Activated naive CD4-positive, alpha-beta T cell treated with anti-CD3 and anti-CD28 coated beads for 36 hours (primary cell): Measurements from ENCODE around the gene CEMP1. TPM values are rescaled to one million over a fixed set of nuclear protein-coding genes. Genes with fewer than 3 reads are reported as not detected.
A peak's percentile ranks its signal among the peaks of the same experiment; 100 is the strongest.
"Not testable (repeated sequence)": the region's sequence is repeated elsewhere in the genome, so short reads cannot be mapped to it uniquely, and the experiment has no call there.

Source experiments
- CTCF ChIA-PET: fragments of 350-600 bp; sonication (Branson Sonifier 250); formaldehyde crosslinking; loops from one replicate; lab custom pipeline; 2021; ENCODE audit warnings: antibody characterized with exemption; lab: Charles Lee
- DNase-seq: peaks from one replicate; pipeline ENCODE4 v3.0.0-alpha.2; 2020
- H3K27ac Mint-ChIP-seq: one replicate; pipeline ENCODE4 v1.8.0; 2021; ENCODE audit warnings: mild to moderate bottlenecking, mixed read lengths
- H3K27me3 Mint-ChIP-seq: one replicate; pipeline ENCODE4 v1.8.0; 2021; ENCODE audit warnings: low read depth, mixed read lengths
- H3K36me3 Mint-ChIP-seq: one replicate; pipeline ENCODE4 v1.8.0; 2021; ENCODE audit warnings: low read depth, mixed read lengths
- H3K4me1 Mint-ChIP-seq: one replicate; pipeline ENCODE4 v1.8.0; 2021; ENCODE audit warnings: low read depth, mixed read lengths
- H3K4me3 Mint-ChIP-seq: one replicate; pipeline ENCODE4 v1.8.0; 2021; ENCODE audit warnings: mild to moderate bottlenecking, moderate library complexity, mixed read lengths
- H3K9me3 Mint-ChIP-seq: one replicate; pipeline ENCODE4 v1.8.0; 2021; ENCODE audit warnings: mixed read lengths
- intact Hi-C: fragments of 100-400 bp; cut with micrococcal nuclease; formaldehyde crosslinking; loops from one replicate; pipeline ENCODE4 v1.15.1; 2023
- total RNA-seq, 2 experiments: library from RNA; stranded (reverse); gene quantifications; one replicate each; pipeline ENCODE4 v1.2.3, GENCODE V29; 2021

The CEMP1 gene, protein sequence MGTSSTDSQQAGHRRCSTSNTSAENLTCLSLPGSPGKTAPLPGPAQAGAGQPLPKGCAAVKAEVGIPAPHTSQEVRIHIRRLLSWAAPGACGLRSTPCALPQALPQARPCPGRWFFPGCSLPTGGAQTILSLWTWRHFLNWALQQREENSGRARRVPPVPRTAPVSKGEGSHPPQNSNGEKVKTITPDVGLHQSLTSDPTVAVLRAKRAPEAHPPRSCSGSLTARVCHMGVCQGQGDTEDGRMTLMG
- under 1 TPM in 1 of 2 experiments, not detected in 1; 0.17 TPM for total RNA-seq

DNA sequence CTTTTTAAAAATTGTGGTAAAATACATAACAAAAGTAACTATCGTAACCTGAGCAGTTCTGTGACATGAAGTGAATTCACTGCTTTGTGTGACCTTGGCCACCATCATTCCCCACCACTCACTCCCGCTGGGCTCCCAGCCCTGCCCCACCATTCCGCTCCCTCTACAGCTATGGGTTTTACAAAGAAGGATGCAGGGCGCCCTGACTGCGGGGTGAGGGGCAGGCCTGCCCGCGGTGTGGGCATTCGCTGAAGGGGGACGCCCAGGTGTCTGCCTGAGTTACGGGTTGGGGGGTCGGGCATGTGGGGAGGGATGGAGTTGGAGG lies at the start of gene CEMP1:
Gene CEMP1, minus strand, starts transcription at position 38 of the 325 bp plus-strand sequence. CDS start 335 bp downstream, outside the sequence.
- Mint-ChIP-seq H3K9me3 (no peaks in the 10 kb centered on the region), H3K27me3 (no peaks in the 10 kb centered on the region), H3K27ac (peak within 1 kb of the TSS; percentile 97), H3K4me3 (peak within 1 kb of the TSS; percentile 92), H3K4me1 (peaks cover 16% of the 10 kb centered on the region), H3K36me3 (no peaks in the 10 kb centered on the region)
- DNase-seq: no peak
- CTCF ChIA-PET: interaction anchor here (1.2 kb wide), 1 partner anchor 11 kb away, joined by 4 read pairs; the partner anchor contains the start of gene AMDHD2
- intact Hi-C loops: loop anchor here (10.0 kb wide), 1 partner anchor 73 kb away; no protein-coding TSS in a partner anchor

DNA sequence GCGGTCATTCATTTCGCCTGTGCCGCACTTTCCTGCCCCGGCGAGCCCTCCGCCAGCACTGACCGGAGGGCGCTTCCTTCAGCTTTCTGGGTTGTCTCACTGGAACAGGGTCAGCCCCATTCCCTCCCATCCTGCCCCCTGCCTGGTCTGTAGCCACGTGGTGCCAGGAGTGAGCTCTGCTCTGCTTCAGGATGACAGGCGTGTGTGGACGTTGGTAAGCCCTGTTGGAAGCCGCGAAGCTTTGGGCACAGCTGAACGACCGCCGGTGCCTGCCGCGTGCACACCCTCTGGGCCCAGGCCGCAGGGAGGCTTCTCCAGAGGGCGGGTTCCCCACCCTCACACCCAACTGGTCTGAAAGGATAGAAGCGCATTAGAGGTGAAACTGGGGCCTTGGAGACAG lies 49.6 kb upstream of the CEMP1 start:
- H3K4me1 Mint-ChIP-seq, H3K27ac Mint-ChIP-seq, H3K9me3 Mint-ChIP-seq, intact Hi-C loops, CTCF ChIA-PET, H3K36me3 Mint-ChIP-seq, H3K4me3 Mint-ChIP-seq, H3K27me3 Mint-ChIP-seq, DNase-seq: not testable (repeated sequence)

DNA sequence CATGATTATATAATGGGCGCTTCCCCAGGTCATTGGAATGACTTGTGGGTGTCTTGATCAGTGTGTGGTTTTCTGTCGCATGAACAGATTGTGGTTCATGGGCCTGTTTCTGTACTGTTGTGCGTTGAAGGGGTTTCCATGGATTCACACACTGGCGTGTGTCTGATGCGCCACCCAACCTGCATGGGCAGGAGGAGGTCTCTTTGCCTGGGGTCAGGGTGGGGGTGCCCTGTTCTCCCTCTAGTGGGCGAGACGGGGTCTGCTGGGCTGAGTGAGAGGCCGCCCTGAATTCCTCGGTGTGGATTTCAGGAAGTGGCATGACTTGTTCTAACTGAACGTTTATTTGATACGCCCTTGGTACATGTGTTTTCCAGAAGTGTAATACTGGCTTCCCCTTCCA lies 48.9 kb upstream of the CEMP1 start:
- H3K36me3 Mint-ChIP-seq, H3K9me3 Mint-ChIP-seq, H3K4me1 Mint-ChIP-seq, H3K27ac Mint-ChIP-seq, DNase-seq, CTCF ChIA-PET, intact Hi-C loops, H3K4me3 Mint-ChIP-seq, H3K27me3 Mint-ChIP-seq: not testable (repeated sequence)

DNA sequence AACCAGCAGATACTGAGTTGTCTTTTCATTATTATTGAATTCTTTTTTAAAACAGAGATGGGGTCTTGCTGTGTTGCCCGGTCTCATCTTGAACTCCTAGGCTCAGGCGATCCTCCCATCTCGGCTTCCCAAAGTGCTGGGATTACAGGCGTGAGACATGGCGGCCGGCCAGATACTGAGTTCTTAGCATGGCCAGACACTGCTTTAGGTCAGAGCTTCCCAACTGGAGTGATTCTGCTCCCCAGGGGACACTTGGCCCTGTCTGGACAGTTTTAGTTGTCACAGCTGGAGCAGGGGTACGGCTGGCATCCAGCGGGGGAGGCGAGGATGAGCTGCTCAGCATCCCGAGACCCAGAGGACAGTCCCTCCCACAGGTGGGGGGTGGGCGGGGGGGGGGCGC lies 47.7 kb upstream of the CEMP1 start:
- H3K36me3 Mint-ChIP-seq, DNase-seq, intact Hi-C loops, H3K4me3 Mint-ChIP-seq, H3K9me3 Mint-ChIP-seq, CTCF ChIA-PET, H3K4me1 Mint-ChIP-seq, H3K27ac Mint-ChIP-seq, H3K27me3 Mint-ChIP-seq: not testable (repeated sequence)

DNA sequence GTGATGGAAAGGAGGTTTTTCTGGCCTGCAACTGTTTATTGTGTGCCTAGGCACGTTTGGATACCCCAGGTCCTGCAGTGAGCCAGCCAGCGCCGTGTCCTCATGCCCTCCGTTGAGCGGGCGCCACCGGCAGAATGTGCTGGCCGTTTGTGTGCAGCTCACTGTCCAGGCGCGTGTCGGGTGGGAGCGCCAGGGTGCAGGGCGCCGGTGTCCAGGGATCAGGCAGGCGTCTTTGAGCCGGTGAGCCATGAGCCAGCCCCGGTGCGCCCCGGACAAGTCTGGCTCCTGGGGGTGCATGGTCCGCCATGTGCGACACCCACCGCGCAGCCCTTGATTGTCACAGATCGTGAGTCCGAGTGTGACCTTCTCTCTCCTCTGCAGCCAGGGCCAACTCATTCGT lies 45.8 kb upstream of the CEMP1 start:
- H3K27ac Mint-ChIP-seq, H3K4me1 Mint-ChIP-seq, H3K4me3 Mint-ChIP-seq, H3K36me3 Mint-ChIP-seq, CTCF ChIA-PET, H3K27me3 Mint-ChIP-seq, DNase-seq, H3K9me3 Mint-ChIP-seq, intact Hi-C loops: not testable (repeated sequence)

DNA sequence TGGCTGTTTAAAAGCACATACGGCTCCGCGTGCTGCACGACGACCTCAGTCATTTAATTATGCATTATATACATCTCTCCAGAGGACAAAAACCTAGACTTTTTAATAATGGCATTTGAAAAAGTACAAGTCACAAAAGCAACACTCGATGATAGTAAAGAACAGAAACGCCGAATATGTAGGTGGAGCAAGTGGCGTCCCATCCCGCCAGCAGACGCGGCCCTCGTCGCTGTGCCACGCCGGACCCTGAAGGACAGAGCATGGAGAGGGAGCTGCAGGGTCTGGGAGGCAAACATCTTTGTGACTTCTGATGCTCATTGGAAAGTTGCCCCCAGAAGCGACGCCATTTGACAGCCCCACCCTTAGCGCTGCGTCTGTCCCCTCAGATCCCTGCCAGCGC lies 44.6 kb upstream of the CEMP1 start:
- H3K27ac Mint-ChIP-seq, H3K4me1 Mint-ChIP-seq, H3K4me3 Mint-ChIP-seq, intact Hi-C loops, H3K9me3 Mint-ChIP-seq, DNase-seq, H3K27me3 Mint-ChIP-seq, H3K36me3 Mint-ChIP-seq, CTCF ChIA-PET: not testable (repeated sequence)

DNA sequence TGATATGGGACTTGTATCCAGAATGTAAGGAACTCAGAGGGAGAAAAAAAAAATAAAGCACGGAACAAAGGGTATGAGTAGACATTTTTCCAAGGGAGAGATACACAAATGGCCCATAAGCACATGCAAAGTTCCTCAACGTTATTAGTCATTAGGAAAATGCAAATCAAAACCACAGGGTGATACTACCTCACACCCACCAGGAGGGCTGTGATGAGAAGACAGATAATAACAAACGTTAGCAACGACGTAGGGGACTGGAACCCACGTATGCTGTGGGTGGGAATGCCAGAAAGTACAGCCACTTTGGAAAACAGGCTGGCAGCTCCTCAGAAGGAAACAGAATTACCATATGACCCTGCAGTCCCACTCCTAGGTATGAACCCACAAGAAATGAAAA lies 41.5 kb upstream of the CEMP1 start:
- H3K27ac Mint-ChIP-seq, DNase-seq, H3K9me3 Mint-ChIP-seq, H3K4me3 Mint-ChIP-seq, H3K4me1 Mint-ChIP-seq, CTCF ChIA-PET, intact Hi-C loops, H3K27me3 Mint-ChIP-seq, H3K36me3 Mint-ChIP-seq: not testable (repeated sequence)

DNA sequence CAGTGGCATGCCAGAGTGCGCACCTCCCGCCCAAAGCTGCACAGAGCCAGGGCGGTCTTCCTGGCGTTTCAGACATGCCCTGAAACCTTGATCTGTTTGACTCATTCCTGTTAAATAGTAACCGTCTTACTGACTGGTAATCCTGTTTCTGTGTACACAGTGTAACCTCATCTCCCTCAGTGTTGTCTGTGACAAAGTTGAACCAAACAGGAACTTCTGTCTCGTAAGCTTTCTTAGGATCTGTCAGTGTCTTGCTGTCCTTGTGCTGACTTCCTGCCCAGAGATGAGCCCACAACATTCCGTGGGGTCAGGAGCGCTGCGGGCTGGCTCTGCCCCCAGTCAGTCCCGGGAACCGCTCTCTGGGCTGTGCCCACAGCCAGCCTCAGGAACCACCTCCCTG lies 37.4 kb upstream of the CEMP1 start:
- CTCF ChIA-PET, DNase-seq, H3K36me3 Mint-ChIP-seq, intact Hi-C loops, H3K27ac Mint-ChIP-seq, H3K9me3 Mint-ChIP-seq, H3K4me3 Mint-ChIP-seq, H3K4me1 Mint-ChIP-seq, H3K27me3 Mint-ChIP-seq: not testable (repeated sequence)

DNA sequence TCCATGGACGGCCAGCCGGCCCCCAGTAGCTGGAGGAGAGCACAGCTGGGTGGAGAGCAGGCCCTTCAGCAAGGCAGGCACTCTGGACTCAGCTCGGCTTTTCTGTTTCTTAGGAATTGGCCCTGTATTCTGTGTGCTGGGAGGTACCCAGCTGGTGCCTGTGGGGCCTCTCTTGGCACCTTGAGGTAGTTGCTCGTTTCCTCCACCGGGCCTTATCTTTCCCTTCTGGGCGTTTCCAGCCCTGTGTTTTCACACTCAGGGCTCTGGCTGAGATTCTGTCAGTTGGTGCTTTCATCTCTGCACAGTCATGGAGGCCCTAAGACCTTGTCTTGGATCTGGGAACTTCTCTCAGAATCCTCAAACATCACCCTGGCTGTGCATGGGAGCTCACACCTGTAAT lies 36.3 kb upstream of the CEMP1 start:
- DNase-seq, H3K27ac Mint-ChIP-seq, H3K9me3 Mint-ChIP-seq, intact Hi-C loops, H3K4me3 Mint-ChIP-seq, H3K36me3 Mint-ChIP-seq, H3K27me3 Mint-ChIP-seq, H3K4me1 Mint-ChIP-seq, CTCF ChIA-PET: not testable (repeated sequence)

DNA sequence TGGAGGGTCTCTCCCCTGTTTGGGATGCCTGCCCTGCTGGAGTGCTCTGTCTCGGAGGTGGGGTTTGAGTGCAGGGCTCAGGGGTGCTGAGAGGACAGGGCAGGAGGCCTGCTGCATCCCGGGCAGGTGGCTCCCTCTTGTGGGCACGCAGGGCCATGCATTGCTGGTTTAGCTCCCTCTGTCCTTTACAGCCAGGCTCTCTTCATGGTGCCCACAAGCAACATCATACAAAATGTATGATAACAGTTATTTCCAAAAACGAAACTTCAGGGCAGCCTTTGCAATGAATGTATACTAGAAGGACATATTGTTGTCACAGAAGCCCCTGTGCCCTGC lies 29.6 kb upstream of the CEMP1 start:
- peak; percentile 74 for DNase-seq
- H3K27me3 Mint-ChIP-seq, H3K4me1 Mint-ChIP-seq, H3K4me3 Mint-ChIP-seq, CTCF ChIA-PET, H3K9me3 Mint-ChIP-seq, intact Hi-C loops, H3K27ac Mint-ChIP-seq, H3K36me3 Mint-ChIP-seq: not testable (repeated sequence)

DNA sequence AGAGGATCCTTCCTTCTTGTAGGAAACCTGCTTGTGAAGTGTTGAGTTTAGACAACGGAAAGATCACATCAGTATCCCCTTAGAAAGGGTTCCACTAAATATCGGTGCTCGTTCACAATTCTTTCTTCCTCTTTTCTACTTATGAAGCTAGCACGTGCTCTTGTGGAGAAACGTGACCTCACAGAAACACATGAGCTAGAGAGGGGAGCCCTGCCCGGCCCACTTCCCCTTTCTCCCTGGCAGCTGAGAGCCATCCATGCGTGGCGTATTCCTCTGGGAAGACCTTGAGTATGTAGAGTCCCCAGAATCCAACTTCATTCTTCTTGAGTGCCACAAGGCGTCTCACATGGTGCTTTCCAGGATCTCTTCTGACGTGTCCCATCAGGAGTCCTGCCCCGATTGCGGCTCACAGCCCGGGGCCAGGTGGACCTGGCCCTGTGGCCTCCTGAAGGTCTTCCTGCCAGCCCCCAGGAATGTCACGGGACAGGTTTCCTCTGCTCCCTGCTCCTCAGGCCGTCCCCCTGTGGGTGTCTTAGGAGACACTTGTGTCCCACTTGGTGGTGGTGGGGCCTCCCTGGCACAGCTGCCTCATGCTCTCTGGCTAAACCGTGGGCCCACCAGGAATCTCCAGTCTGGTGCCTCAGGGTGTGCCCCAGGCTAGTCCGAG lies 29.1 kb upstream of the CEMP1 start:
- CTCF ChIA-PET, H3K4me1 Mint-ChIP-seq, DNase-seq, intact Hi-C loops, H3K27ac Mint-ChIP-seq, H3K36me3 Mint-ChIP-seq, H3K4me3 Mint-ChIP-seq, H3K27me3 Mint-ChIP-seq, H3K9me3 Mint-ChIP-seq: not testable (repeated sequence)

DNA sequence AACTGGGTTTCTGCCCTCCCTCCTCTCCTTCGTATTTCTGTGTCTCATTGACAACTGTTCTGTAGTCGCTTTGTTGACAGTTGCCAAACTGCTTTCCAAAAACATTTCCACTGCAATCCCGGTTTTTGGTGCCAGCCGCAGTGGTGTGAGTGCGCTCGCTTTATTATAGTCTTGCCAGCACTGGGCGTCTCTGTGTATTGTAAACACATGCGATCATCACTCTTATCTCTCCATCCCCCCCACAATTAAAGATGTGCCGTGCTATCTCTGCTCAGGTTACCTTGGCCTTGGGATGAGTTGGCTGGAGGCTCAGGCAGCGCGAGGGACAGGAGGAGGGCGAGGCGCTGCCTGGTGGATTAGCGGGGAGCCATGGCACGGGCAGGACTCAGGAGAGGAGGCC lies 25.9 kb upstream of the CEMP1 start:
- H3K4me3 Mint-ChIP-seq, DNase-seq, H3K27ac Mint-ChIP-seq, H3K4me1 Mint-ChIP-seq, CTCF ChIA-PET, H3K27me3 Mint-ChIP-seq, intact Hi-C loops, H3K36me3 Mint-ChIP-seq, H3K9me3 Mint-ChIP-seq: not testable (repeated sequence)

DNA sequence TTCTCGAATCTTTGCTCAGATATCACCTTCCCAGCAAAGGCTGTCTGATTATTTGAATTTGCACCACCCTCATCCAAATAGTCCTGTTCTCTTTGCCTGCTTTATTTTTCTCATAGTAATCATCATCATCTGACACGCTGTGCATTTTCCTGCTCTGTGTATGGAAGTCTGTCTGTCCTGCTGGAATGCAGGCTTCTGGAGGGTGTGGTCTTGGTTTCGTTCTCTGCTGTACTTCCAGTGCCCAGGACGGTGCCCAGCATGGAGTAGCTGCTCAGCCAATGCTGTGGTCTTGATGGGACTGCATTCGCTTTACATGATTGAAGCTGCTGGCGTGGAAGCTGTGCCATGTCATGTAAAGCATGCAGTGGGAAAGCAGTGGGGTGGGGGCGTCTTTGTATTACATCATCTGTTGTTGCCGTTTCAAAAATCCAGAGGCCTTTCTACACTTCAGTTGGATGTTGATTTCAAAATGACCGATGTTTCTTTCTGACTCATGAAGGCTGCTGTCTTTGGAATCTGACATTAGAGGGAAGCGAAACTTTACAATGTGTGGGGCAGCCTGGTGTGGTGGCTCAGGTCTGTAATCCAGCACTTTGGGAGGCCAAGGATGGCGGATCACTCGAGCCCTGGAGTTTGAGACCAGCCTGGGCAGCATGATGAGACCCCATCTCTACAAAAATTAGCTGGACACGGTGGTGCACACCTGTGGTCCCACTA lies 23.7 kb upstream of the CEMP1 start:
- not testable (repeated sequence) for H3K9me3 Mint-ChIP-seq, H3K36me3 Mint-ChIP-seq, H3K27me3 Mint-ChIP-seq

More for the DNA sequence above, 23.7 kb upstream of the CEMP1 start:
- intact Hi-C loops, H3K4me1 Mint-ChIP-seq, H3K27ac Mint-ChIP-seq, CTCF ChIA-PET, H3K4me3 Mint-ChIP-seq, DNase-seq: not testable (repeated sequence)
